Measurements from ENCODE around the gene CMTM2.
"Not testable (repeated sequence)": the region's sequence is repeated elsewhere in the genome, so short reads cannot be mapped to it uniquely, and the experiment has no call there.

The CMTM2 gene

DNA sequence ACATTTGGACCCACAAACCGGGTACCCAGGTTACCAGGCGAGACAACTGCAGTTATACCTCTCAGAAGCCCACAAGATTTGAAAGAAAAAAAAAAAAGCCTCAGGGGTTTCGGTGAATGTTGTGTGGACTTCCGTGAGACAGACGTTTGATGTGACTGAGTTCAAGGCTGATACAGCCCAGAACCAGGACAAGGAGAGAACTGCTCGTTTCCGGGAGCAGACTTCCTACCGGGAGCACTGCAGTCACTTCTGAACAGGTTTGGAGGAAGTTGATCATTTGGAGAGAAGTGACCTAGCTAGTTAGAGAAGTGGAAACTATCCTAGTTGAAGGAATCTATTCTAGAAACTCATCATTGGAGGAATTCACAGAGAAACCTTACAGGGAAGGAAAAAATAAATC, 26.0 kb upstream of the CMTM2 start:
- DNase-seq = no peak

DNA sequence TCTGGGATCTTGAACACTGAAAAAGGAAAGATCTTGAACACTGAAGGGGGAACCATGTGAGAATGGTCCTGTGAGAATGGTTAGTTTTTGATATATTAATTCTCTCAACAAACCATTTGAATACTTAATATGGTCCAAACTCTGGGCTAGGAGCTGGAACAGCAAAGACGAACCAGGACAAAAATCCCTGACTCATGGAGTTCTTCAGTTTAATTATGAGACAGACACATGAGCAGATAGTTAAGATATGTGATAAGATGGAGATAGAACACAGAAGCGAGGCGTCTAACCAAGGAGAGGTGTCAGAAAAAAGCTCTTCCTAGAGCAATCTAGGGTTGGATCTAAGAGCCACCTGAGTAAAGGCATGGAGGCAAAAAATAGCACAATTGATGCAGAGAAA, 25.2 kb upstream of the CMTM2 start:
- no peak for DNase-seq

DNA sequence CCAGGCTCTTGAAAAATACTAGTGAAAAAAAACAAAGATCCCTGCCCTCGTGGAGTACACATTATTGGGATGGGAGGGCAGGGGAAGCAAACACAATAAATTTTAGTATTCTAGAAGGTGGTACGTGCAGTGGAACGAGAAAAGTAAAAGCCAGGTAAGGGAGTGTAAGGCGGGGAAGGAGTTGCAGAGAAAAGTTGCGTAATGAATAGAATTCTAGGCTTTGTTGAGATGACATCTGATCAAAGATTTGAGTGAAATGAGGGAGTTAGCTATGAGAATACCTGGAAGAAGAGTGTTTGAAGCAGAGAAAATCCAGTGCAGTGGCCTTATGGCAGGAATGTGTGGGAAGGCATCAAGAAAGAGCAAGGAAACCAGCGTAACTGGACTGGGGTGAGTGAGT, 24.8 kb upstream of the CMTM2 start:
- no peak for DNase-seq

- no peak for DNase-seq
Observed at GRCh38 chr16:66560107-66560506, 19.2 kb upstream of the CMTM2 start.

DNA sequence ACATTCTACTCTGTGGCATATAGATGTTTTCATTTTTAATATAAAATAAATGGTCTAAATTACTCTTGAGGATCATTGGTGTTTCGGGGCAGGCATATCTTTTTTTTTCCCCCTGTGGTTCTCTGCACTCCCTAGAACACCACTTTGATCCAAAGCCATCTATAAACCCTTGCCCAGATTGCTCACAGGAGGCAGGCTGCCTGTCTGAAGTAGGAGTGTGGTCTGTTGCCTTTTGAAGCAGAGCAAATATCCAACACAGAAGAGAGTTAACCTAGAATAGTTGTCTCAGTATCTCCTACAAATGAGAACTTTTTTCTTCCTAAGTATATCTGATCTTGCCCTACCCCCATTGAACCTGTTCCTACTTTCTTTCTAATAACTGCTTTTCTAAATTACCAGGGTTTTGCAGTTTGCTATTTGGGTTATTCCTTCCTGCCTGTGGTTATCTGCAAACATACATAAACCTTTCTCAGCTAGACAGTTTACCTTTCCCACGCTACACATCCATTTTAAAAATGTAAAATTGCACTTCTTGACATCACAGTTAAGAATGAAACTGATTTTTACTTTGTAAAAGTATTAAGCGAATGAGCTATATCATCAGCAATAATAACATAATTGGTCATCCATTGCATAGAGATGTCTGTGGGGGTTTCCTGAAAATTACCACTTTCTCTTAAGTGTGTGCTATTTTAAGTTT, 17.7 kb upstream of the CMTM2 start:
- DNase-seq = no peak

- no peak for DNase-seq
Observed at GRCh38 chr16:66562409-66562808, 16.9 kb upstream of the CMTM2 start.

GRCh38 chr16:66562986-66563385, 16.3 kb upstream of the CMTM2 start:
- DNase-seq = no peak

DNA sequence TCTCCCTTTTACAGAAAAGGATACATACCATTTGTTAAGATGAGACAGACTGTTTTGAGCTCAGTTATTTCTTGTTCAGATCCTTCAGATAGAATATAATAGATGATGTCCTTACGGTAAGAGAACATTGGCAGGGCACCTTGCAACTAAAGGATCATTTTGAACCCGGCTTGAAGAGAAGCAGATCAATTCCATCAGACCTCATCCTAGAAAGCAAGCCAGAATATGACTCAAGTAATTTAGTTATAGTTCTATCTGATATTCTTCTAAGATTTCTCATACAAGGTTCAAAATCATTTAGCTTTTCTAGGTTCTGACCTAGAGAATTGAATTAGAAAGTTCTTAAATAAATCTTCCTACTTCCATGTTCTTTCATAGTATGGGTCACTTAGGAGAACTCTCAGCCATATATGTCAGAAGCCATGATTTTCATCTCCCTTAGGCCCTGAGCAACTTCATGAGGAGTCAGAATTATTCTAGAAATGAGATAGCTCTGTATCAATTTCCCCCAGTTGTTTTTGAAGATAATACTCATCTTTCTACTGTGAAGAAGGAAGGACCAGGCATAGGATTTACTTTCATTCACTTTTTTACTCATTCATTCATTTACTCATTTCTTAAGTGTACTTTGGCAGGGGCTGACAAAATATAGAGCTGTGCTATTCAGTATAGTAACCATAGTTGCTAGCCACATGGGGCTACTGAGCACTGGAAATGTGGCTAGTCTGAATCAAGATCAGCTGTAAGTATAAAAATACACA, 15.5 kb upstream of the CMTM2 start:
- DNase-seq = no peak

GRCh38 chr16:66566051-66566901, 13.0 kb upstream of the CMTM2 start, which contains the start of gene CMTM1:
CMTM1 (plus strand) TSS chr16:66566439; CDS start chr16:66566514, 75 bp downstream.
- DNase-seq = no peak

DNA sequence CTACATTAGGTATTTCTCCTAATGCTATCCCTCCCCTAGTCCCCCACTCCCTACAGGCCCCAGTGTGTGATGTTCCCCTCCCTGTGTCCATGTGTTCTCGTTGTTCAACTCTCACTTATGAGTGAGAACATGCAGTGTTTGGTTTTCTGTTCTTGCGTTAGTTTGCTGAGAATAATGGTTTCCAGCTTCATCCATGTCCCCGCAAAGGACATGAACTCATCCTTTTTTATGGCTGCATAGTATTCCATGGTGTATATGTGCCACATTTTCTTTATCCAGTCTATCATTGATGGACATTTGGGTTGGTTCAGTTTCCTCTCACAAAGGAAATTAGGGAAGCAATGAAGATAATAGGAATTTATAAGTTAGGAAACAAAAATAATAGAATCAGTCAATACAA, 12.0 kb upstream of the CMTM2 start:
- not testable (repeated sequence) for DNase-seq

- no peak for DNase-seq
Observed at GRCh38 chr16:66568355-66568754, 10.9 kb upstream of the CMTM2 start.

DNA sequence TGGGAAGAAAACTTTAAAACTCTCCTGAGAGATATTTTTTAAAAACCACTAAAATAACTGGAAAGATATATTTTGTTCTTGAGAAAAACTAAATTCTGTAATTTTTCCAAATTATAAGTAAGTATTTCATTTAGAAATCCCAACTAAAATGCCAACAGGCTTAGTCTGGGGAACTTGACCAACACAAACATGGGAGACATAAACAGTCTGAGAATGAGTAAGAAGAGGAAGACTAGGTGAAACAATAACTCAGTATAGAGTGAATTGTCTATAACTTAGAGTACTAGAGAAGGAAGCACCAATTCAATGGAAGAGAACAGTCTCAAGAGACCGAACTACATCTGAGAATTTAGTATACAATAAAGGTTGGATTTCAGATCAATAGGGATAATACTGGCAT, 10.1 kb upstream of the CMTM2 start:
- no peak for DNase-seq

DNA sequence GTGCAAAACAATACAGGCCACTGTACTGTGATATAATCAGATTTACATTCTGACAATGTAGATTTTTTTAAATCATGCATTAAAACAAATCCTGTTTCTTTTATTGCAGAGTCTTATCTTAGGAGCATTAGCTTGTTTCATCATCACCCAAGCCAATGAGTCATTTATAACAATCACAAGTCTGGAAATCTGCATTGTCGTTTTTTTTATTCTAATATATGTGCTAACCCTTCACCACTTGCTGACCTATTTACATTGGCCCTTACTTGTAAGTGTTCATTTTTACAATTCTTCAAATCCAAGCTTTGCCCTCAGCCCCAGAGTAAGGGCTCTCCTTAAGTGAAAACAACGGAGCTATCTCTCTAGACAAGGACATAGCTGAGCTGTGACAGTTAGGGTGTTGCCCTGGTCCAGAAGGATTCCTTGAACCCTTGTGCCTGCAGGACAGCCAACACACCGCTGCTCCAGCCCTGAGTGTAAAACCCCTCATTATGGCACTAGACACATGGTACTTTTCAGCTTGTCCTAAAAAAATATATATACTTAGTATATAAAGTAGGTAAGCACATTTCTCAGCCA, 9.3 kb upstream of the CMTM2 start:
- DNase-seq = no peak

- DNase-seq = no peak
Observed at GRCh38 chr16:66572356-66572755, 6.9 kb upstream of the CMTM2 start.

DNA sequence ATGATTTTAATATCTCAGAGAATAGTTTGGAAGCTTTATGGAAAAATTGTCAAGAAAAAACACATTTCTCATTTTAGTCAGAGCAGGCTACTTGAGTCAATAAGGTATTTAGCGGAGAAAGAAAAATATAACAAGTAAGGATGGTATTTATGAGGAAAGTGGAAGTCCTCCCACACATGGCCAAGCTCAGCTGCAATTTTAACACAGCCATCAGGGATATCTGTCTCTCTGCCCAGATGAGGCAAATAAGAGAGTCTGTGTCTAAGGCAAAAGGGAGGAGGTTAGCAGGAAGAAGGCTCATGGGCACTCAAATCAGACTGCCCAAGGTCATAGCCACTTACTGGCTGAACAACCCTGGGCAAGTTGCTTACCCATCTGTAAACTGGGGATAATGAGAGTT, 5.2 kb upstream of the CMTM2 start:
- no peak for DNase-seq

GRCh38 chr16:66574531-66574930, 4.7 kb upstream of the CMTM2 start:
- DNase-seq = no peak

GRCh38 chr16:66575060-66575459, 4.2 kb upstream of the CMTM2 start:
- DNase-seq = no peak

DNA sequence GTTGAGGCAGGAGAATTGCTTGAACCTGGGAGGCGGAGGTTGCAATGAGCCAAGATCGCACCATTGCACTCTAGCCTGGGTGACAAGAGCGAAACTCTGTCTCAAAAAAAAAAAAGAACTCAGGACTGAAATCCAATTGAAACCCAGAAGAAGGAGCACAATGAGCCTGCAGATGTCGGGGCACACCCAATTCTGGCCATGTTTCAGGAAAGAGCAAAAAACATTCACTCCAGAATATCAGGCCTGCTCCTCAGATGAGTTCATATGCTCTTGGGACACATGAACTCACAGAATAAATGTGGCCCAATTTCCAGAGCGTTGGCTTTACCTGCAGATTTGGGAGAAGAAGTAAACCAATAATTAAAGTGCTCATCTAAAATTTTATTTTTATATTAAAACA, 3.0 kb upstream of the CMTM2 start:
- DNase-seq = no peak

DNA sequence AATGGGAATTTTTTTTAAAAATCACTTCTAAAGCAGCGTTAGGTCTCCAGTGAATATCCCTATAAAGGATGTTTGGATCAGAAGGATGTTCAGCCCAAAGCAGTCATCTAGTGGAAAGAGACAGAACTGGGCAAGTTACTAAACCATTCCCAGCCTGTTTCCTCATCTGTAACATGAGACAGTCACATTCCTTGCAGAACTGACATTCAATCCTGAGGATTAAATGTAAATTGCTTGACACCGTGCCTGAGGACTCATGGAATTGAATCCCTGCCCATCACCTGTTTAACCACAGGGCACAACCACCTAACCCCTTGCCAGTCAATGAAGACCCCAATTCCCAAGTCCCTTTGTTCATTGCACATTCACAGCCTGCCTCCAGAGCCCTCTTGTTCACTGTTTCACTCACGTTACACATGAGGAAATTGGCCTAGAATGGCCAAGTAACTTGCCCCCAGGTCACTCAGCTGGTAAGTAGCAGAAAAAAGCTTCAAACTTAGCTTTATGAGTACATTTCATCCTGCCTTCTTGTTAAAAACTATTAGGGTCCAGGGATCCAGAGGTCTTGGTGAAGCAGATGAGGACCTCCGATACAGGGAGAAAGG, 1.4 kb downstream of the CMTM2 start:
- DNase-seq = no peak

- DNase-seq = no peak
Observed at GRCh38 chr16:66581246-66581952, 2.1 kb downstream of the CMTM2 start.

DNA sequence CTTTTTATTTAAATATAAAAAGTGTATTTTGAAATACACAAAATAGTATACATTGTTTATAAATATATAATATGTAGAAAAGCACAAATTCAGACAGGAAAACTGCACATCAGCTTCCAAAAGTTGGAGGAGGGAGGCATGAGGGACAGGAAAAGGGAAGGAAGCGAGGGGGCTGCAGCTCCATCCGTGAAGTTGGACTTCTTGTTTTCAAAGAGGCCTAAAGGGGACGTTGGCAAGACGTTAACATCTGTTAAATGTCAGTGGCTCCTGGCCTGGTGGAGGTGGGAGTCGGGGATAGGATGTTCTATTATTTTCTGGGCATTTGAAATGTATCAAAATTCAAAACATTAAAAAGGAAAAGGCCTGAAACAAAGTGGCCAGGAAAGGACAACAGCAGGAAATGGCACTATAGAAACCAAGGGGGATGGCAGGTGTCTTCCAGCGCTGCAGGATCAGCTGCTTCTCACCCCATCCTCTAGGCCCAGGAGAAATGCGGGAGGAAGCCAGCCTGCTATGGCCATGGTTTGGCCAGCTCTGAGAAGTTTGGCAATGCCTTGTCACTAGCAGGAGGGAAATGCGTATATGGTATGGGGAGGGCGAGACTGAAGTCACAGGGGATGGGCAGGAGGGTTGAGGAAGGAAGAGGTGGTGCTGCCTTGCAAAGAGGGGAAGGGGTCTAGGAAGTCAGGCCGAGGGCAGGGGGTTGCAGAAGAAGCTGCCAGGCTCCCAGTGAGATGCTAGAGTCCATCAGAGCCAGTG, 6.4 kb downstream of the CMTM2 start:
- no peak for DNase-seq
